Stimulated activated naive CD4-positive, alpha-beta T cell treated with Interleukin-2 at 50 U/mL for 16 hours (primary cell): ENCODE measurements around the gene PRKAG2.

Experiments used
- DNase-seq: peaks from one replicate; lab custom pipeline; 2025; lab: John Stamatoyannopoulos, UW

PRKAG2 gene

DNA sequence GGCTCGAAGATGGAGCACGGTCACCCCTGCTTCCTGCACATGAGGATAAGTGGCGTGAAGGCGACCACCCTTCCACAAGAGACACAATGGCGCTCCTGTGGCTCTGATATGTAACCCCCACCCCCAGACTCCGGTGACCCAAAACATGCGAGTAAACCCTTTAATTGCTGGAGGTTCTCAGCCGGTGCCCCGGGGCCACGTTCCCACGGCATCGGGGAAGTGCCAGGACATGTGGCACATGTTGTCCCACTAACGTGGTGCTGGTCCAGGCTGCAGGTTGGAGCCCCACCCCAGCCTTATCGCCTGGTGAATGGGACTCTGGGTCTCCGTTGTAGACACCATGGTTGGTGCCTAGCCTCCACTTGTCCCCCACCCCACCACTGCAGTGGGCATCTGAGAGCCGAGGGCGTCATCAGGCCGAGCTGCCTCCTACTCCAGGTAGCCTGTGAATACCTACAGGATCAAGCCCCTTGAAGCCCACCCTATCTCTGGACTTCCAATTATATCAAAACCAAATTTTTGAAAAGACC, 132.8 kb downstream of the PRKAG2 start:
- no peak for DNase-seq

GRCh38 chr7:151743481-151743983, 133.4 kb downstream of the PRKAG2 start:
- DNase-seq, result no peak

DNA sequence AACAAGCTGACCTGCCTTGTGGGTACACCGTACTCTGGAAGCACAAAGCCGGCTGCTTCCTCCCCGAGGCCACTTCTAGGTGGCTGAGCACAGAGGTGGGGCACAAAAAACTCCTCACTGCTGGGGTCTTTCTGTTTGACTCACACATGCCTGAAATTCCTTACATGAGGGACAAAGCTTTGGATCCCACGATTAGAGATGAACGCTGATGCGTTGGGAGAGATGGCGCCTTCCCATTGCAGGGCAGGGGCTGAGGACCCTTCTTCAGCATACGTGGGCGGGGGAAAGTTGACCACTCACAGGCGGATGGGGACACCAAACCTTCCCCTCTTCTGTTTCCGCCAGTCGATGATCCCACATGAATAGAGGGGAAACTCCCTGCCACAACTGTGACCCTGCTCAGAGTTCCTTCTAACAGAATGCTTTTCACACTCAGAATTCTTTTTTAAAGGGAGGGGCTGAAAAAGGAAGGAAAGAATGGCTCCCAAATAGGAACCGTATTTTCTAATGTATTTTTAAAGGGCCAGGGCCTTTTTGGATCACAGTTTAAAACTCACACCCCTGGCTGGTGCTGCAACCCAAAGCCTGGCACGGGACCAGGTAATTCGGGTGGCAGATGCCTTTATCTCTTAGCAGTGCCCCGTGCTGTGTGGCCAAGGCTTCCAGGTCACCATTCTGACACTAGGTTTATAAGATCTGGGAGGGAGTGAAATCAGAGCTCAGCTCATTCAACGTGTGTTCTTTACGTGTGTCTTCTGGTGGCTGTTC, 134.0 kb downstream of the PRKAG2 start:
- no peak for DNase-seq

- no peak for DNase-seq
These were observed 135.3 kb downstream of the PRKAG2 start for GRCh38 chr7:151741585-151741984.

- DNase-seq, result no peak
These were observed 136.6 kb downstream of the PRKAG2 start for GRCh38 chr7:151740081-151740851.

GRCh38 chr7:151738925-151739324, 138.0 kb downstream of the PRKAG2 start:
- DNase-seq, result no peak

DNA sequence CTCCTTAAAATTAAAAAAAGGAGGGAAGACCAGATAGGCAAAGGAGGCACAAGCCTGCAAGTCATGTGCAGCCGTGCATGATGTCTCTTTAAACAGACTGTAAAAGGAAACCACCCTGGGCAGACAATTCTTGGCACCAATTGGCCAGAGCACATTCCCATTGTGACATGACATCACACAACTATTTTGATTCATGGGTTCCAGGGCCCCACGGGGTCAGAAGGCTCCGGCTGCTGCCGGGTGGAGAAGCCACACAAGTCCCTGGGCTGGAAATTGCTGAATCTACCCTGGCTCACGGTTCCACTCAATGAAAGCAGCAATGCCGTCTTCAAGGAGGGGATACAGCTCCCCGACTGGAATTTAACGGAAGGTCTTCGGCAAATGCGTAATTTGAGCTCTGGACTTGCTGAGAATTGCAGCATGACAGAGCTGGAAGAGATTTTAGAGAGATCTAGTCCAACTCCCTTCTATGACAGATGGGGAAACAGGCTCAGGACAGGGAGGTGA, 140.5 kb downstream of the PRKAG2 start:
- no peak for DNase-seq

DNA sequence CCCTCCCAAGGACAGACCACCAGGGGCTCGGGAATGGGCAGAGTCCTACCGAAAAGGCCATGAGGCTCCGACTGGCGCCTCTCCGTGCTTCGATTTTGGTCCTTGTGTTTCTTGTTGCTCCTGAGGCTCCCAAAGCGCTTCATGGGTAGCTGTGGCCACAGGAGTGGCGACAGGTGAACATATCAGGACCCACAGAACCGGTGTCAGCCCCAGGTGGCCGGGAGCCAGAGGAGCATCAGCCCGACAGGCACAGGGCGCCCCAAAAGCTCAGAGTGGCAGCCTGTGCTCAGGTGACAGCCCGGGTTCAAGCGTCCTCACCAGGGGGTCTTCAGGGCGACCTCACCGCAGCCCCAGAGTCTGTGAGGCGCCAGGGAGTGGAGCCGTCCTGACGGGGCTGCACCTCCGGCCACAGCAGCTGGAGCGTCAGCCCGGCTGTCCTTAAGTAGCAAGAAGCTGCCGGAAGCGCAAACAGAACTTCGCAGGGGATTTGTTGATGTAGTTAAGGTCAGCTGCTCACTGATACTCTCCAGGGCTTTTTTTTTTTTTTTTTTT, 141.0 kb downstream of the PRKAG2 start:
- DNase-seq, result no peak

- no peak for DNase-seq
These were observed 141.6 kb downstream of the PRKAG2 start for GRCh38 chr7:151735186-151735850.

DNA sequence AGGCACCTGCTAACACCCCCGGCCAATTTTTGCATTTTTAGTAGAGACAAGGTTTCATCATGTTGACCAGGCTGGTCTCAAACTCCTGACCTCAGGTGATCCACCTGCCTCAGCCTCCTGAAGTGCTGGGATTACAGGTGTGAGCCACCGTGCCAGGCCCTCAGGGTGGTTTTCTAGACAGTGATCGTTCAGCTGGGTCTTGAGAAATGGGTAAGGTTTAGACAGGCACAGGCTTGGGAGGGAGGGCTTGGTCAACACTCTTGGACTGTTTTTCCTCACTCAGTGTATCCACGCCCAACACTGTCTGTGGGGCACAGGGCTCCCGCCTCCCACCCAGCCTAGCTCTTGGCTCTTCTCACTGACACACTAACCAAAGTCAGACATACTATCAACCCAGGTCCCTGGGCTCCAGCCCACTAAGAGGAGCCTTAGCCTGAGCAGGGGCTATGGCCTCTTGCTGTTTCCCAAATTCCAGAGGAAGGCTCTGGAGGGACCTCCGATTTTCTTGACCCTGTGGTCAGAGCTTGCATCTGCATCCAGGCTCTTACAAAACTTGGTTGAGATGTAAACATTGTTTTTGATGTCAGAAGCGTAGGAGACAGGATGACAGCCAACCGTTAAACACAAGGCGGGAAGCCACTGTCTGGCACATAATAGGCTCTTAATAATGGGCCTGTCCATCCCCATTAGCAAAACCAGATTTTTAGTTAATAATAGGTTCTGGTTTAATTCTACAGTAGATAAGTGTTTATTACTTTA, 143.9 kb downstream of the PRKAG2 start:
- DNase-seq, result no peak

- no peak for DNase-seq
These were observed 144.6 kb downstream of the PRKAG2 start for GRCh38 chr7:151732292-151732691.

- DNase-seq, result no peak
These were observed 145.9 kb downstream of the PRKAG2 start for GRCh38 chr7:151731022-151731441.

- no peak for DNase-seq
These were observed 146.3 kb downstream of the PRKAG2 start for GRCh38 chr7:151730591-151730990.

- DNase-seq, result no peak
These were observed 147.4 kb downstream of the PRKAG2 start for GRCh38 chr7:151729521-151729921.

DNA sequence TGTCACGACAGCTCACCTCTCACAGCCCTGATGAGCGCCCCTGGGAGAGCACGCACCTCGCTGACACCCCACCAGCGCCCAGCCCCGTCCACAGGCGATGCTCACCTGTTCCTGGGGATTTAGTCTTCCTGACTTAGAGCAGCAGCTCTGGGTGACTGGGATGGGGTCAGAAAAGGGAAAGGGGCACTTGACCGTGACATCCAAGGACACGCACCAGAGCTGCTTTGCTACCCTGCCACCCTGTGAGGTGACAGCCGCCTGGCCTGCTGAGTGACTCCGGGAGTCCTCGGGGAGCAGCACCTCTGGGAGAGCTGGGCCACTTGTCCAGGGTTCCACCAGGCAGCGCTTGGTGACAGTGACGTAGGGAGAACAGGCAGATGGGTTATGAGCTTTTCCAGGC, 148.2 kb downstream of the PRKAG2 start:
- DNase-seq, result no peak

DNA sequence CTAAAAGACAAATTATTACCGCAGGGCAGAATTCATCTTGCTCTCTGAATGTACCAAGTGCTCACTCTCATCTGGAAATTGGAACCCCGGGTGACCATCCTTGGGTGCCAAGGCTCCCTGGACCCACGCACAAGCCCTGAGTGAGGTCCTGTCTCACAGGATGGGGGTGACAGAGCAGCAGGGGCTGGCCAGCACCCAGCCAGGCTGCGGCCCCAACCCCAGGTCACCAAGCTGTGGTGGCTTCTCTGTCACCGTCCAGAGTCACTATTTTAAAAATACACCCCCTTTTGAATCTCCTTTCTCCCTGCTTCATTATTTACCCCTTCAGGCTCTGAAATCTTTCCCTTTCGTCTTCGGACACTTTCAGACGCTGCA, 148.6 kb downstream of the PRKAG2 start:
- no peak for DNase-seq

DNA sequence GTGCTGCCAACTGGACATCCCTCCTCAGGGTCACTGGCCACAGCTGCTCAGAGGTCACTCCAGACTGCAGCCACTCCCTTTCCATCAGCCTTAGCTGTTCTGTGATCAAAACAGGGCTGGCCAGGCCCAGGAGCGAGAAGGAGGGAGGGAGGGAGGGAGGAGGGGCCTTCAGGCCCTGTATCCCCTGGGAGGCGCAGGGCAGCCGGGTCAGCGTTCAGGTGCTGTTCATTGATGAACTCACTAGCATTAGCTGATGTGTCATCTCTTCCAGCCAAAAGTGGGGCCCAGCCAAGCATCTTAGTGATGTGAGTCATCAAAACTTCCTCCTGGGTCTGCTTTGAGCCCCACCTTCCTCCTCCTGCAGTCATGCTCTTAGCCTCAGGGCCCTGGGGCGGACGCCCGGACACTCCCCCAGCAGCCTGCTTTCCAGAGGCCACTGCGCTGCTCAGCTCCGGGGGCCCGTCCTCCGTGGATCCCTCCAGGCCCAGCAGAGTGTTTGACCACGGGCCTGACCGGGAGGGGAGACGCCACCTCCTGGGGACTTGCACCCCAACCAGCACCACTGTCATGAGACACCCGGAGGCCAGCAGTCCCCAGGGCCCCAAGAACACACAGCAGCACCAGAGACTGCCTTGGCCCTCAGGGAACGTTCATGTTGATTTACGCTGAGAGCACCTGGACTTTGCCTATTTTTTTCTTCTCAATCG, 149.2 kb downstream of the PRKAG2 start:
- peak; percentile 29 for DNase-seq

DNA sequence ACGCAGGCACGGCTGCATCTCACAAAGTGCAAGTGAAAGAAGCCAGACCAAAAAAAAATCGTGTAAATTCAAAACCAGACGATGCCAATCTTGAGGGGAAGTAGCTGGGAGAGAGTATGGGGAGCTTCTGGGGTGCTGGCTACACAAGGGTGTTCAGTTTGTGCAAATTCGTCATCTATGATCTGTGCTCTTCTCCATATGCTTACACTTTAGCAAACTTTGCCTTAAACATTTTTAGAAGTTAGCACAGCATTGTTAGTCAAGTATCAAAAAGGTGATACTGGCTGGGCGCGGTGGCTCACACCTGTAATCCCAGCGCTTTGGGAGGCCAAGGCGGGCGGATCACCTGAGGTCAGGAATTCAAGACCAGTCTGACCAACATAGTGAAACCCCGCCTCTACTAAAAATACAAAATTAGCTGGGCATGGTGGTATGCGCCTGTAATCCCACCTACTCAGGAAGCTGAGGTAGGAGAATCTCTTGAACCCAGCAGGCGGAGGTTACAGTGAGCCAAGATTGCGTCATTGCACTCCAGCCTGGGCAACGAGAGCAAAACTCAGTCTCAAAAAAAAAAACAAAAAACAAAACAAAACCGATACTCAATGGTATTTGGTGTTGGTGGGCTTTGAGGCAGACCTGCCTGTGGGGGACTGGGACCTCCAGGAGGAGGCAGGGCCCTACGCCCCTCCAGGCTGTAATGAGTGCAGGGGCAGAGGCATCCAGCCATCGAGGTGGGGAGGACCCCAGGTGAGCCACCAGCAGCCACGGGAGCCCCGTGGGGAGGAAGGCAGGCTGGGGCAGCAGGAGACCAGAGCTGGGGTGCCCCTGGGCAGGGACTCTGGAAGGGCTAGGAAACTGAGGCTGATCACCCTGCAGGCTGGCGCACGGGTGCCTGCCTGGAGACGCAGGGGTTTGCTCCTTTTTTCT, 150.0 kb downstream of the PRKAG2 start:
- DNase-seq, result no peak

GRCh38 chr7:151725844-151726651, 150.9 kb downstream of the PRKAG2 start:
- no peak for DNase-seq
